ENCODE results near the gene ADD2.
"Not testable (repeated sequence)": the region's sequence is repeated elsewhere in the genome, so short reads cannot be mapped to it uniquely, and the experiment has no call there.

Gene ADD2, protein sequence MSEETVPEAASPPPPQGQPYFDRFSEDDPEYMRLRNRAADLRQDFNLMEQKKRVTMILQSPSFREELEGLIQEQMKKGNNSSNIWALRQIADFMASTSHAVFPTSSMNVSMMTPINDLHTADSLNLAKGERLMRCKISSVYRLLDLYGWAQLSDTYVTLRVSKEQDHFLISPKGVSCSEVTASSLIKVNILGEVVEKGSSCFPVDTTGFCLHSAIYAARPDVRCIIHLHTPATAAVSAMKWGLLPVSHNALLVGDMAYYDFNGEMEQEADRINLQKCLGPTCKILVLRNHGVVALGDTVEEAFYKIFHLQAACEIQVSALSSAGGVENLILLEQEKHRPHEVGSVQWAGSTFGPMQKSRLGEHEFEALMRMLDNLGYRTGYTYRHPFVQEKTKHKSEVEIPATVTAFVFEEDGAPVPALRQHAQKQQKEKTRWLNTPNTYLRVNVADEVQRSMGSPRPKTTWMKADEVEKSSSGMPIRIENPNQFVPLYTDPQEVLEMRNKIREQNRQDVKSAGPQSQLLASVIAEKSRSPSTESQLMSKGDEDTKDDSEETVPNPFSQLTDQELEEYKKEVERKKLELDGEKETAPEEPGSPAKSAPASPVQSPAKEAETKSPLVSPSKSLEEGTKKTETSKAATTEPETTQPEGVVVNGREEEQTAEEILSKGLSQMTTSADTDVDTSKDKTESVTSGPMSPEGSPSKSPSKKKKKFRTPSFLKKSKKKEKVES

DNA sequence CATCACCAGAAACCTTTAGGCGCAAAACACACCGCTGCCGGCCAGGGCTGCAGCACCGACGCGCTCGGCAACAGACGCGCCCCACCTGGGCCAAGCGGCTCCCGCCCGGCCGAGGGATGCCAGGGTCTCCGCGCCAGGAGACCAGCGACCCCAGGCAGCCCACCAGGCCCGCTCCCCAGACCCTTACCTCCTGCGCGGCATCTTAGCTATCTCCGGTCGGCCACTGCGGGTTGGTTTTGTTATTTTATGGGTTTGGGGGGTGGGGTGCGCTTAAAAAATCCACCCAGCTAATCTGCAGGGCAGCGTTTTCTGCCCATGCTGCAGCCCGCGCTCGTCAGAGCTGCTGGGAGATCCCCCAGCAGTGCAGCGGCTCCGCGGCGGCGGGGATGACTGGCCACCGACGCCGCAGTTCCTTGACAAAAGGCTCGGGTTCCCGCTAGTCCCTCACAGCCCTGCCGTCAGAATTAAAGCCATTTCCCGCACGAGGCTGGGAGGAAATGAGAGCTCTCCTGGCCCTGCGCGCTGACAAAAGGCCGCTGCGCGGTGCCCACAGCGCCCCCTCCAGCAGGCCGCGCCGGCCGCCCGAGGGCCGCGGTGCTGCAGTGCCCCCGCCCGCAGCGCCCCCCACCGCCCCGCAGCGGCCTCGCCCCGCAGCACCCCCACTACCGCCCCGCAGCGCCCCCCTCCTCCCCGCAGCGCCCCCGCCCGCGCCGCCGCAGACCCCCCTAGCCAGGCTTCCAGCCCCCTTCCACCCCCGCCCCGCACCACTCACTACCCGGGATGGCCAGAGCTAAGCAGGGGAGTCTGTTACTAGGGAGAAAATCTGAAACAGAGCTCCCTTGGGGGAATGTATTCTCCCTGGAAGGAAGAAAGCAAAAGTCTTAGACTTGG lies at the start of gene ADD2:
ADD2 (minus strand) TSS at position 502 of the 891 bp plus-strand sequence. CDS start 61,792 bp downstream, outside the sequence.
- DNase-seq = peak in 2 of 4 experiments; percentile 3 to 15

GRCh38 chr2:70817284-70817954 lies 49.4 kb upstream of the ADD2 start:
- DNase-seq = no peak

GRCh38 chr2:70816726-70817125 lies 48.7 kb upstream of the ADD2 start:
- DNase-seq = no peak

DNA sequence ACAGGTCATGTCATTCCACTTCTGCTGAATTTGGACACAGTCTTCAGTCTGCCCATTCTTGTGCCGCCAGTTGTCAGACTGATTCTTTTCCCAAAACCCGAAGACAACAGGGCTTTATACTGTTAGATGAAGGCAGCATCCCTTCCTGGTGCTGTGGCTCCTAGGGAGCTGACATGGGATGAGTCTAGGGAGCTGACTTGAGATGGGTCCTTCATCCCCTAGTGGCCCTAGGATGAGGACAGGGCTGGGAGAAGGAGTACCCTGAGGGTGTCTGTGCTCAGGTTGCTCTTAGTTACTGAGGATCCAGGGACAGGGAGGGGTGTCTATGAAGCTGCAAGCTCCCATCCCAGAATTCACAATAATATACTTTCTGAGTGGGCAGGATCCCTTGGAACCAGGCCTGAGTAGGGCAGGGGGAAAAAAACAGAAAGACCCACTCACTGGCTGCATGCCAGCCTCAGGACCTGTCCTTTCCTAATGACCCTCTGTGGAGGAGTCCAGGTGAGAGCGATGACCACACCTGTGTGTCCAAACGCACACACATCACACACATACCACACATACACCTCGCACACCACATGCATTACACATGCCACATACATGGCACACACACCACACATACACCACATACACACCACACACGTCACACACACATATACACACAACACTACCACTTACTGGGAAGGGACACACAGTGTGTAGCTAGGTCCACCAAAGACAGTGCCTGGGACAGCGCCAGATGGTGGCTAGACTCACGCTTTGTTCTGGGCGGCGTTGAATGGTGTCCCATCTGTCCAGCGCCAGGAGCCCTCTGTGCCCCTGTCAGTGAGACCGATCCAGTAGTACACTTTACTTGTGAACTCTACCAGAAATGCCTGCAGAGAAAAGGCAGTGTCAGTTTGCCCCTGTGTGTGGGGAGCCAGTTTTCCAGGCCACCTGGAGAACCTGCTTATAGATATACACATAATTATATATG lies 41.3 kb upstream of the ADD2 start:
- DNase-seq = no peak

DNA sequence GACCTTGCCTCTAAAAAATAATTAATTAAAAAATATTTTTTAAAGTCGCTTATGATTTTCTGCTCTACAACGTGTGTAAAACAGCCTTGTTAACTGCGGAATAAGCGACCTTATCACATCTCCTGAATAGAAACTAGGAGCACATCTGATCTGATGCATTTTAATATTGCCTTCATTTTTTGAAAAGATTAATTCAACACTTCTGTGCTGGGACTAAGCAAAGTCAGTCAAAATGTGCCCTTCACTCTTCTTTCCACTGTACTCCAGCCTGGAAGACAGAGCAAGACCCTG lies 39.8 kb upstream of the ADD2 start:
- DNase-seq = no peak

- no peak for DNase-seq
These were observed 39.3 kb upstream of the ADD2 start for GRCh38 chr2:70807102-70807827.

DNA sequence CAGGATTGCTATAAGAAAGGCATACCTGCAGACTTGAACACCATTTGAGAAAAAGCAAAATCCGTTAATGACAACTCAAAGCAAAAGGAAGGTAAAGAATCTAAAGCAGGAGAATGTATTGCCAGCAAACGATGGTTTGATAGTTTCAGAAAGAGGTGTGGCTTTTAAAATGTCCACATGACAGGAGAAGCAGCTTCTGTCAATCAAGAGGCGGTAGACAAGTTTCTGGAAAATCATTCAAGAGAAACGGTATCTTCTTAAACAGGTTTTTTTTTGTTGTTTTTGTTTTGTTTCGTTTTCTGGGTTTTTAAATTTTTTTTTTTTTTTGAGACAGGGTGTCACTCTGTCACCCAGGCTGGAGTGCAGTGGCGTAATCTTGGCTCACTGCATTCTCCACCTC lies 38.6 kb upstream of the ADD2 start:
- DNase-seq = no peak

GRCh38 chr2:70806013-70806412 lies 38.0 kb upstream of the ADD2 start:
- no peak for DNase-seq

DNA sequence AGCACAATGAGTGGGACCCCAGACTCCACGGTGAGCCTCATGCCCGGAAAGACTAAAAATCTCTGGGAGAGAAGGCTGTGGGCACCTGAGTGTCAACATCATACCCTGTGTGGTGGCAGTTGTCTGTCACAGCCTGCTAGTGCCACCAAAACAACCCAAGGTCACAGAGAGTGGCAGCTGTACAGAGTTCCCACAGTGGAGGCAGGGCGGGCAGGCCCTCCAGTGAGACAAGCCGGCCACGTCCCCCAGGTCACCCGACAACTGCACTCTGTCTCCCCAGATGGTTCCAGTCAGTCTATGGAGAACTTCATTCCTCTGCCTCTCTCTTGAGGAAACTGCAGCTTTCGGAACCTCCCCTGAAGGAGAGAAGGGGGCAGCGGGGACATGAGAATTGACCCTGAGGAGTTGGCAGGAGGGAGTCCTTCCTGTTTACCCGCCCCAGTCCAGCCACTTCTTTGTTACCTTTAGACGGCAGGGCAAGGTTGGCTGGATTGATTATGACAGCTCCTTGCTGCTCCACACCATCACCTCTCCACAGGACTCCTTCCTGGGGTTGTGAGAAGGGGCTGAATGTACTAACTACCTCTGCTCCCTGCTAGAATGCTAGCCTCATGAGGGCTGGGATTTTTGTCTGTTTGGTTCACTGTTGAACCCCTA lies 33.7 kb upstream of the ADD2 start:
- DNase-seq = no peak

GRCh38 chr2:70799706-70800105 lies 31.7 kb upstream of the ADD2 start:
- no peak for DNase-seq

DNA sequence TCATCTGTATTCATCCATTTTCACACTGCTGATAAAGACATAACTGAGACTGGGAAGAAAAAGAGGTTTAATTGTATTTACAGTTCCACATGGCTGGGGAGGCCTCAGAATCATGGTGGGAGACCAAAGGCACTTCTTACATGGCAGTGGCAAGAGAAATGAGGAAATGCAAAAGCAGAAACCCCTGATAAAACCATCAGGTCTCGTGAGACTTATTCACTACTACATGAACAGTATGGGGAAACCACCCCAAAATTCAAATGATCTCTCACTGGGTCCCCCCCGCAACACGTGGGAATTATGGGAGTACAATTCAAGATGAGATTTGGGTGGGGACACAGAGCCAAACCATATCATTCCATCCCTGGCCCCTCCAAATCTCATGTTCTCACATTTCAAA lies 30.0 kb upstream of the ADD2 start:
- DNase-seq = not testable (repeated sequence)

DNA sequence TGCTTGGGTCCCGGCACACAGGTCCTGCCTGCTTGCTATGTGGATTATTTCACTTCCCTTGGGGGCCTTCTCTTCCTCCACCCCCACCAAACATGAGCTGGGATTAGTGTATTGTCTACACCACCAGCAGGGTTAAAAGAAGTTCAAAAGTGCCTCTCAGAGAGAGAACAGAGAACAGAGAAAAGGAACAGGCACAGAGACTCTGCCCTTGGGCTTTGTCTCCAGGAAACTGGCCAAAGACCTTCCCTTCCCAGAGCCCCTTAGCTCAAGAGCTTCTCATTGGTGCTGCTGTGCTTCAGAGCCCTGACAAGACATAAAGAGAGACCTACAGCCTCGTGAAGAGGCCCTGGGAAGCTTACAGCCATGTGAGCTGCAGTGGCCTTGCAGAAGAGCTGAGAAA lies 29.5 kb upstream of the ADD2 start:
- no peak for DNase-seq

- no peak for DNase-seq
These were observed 28.3 kb upstream of the ADD2 start for GRCh38 chr2:70796262-70796661.

DNA sequence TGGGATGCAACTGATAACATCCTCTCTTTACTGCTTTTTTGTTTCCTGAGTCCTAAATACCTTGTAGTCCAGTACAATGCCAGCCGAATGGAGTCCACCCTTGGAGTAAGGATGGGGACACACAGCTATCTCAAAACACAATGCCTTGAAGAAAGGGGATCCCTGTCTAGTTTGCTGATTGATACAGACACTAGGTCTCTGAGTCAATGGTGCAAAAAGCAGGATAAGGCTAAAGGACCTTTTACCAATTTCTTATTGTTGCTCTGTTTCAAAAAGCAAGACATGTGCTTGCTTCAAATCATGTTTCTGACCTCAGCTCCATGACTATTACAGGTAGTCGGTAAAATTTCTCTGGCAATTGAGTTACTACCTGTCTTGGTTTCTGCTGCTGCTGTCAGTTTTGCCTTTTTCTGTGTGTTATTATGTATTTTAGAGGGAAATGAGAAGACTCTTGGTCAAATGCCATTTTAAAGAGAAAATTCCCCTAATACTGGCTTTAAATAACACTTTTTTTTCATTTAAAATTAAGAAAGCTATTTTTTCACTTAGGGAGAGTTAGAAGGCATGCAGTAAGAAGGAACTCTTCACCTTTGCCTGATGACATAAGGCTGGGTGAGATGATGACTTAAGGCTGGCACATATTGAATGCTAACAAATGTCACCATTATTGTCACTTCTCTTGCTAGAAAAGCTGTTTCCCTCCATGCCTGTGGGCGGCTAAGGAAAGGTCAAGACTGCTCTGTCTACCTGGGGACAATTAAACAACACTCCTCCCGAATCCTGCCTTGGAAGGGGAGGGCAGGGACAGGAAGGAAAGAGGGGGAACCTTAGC lies 27.4 kb upstream of the ADD2 start:
- DNase-seq = no peak

DNA sequence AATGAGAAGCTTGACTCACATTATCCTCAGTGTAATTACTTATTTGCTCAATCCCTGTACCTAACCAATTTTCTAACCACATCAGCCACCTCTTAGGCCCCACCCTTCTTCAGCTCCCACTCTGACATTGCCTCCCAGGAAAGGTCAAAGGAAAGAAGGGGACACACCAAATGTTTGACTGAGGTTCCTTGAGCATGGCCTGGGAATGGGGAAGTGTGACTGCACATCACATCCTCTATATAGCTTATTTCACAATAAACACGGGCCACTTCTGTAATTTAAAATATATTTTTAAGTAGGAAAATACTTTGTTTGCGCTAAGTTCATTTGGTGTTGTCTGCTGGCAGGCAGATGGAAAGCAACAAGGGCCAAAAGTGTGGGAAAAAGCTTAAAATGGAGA lies 25.4 kb upstream of the ADD2 start:
- DNase-seq = no peak

GRCh38 chr2:70790136-70790828 lies 22.3 kb upstream of the ADD2 start, which contains the start of gene FIGLA:
FIGLA (minus strand) TSS chr2:70790643; CDS start chr2:70790638, 5 bp downstream.
- DNase-seq = no peak

DNA sequence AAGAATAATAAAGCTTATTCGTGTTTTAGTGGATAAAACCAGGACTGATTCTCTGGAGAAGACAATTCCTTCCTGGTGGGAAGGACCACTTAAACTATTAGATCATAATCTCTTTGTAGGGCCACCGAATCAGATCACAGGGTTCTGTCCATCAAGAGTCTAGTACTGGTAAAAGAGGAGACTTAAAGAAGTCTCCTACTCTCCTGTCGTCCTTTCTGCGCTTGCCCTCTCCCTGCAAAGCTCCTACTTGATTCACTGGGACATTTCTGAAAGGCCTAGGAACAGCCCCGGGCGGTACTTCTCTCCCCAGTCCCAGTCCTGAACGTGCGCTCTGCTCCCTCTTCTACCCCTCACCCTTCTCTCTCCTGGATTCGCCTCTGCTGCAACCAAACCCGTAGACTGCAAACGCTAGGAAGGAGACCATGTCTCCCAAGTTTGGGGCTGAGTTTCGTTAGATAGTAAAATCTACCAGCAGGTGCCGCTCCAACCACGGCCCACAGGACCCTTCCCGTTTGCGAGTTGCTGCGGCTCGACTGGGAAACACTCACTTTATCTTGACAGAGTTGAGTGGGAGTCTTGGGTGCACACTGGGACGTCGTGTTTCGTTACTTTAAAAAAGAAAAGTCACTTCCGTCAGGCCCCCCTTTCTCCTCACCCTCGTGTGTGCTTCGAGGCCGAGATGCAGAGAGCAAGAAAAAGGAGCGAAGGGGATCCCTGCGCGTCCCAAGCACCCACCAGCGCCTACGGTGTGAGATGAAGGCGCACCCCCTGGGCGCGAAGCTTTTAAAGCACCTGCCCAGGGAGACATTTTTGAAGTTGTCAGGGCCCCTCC lies 21.5 kb upstream of the ADD2 start:
- DNase-seq = peak in 2 of 4 experiments; percentile 3 to 25

Data from activated CD4-positive, CD25-positive, alpha-beta regulatory T cell (primary cell).